ENCODE data around the gene ARMC12.
"Not testable (repeated sequence)": the region's sequence is repeated elsewhere in the genome, so short reads cannot be mapped to it uniquely, and the experiment has no call there.

Gene ARMC12

GRCh38 chr6:35718911-35719381 is 17.9 kb upstream of the ARMC12 start:
- DNase-seq: no peak

- no peak for DNase-seq
Measured at GRCh38 chr6:35719404-35719829, 17.4 kb upstream of the ARMC12 start.

- DNase-seq: no peak
Measured at GRCh38 chr6:35719830-35720733, 16.8 kb upstream of the ARMC12 start.

GRCh38 chr6:35722121-35722761 is 14.6 kb upstream of the ARMC12 start:
- DNase-seq: no peak

GRCh38 chr6:35723587-35723986 is 13.2 kb upstream of the ARMC12 start:
- no peak for DNase-seq

- DNase-seq: no peak
Measured at GRCh38 chr6:35724059-35724458, 12.8 kb upstream of the ARMC12 start.

- DNase-seq: no peak
Measured at GRCh38 chr6:35724471-35724870, 12.4 kb upstream of the ARMC12 start.

GRCh38 chr6:35725081-35725708 is 11.6 kb upstream of the ARMC12 start:
- no peak for DNase-seq

GRCh38 chr6:35725721-35726438 is 11.0 kb upstream of the ARMC12 start:
- DNase-seq: no peak

- peak; percentile 67 for DNase-seq
Measured at GRCh38 chr6:35727231-35727934, 9.4 kb upstream of the ARMC12 start.

GRCh38 chr6:35727935-35728682 is 8.7 kb upstream of the ARMC12 start:
- peak; percentile 74 for DNase-seq

- DNase-seq: no peak
Measured at GRCh38 chr6:35728683-35729678, 7.9 kb upstream of the ARMC12 start.

- DNase-seq: no peak
Measured at GRCh38 chr6:35729722-35730121, 7.1 kb upstream of the ARMC12 start.

- DNase-seq: no peak
Measured at GRCh38 chr6:35730745-35731413, 6.0 kb upstream of the ARMC12 start.

GRCh38 chr6:35731414-35731735 is 5.5 kb upstream of the ARMC12 start:
- peak; percentile 93 for DNase-seq

GRCh38 chr6:35731736-35732532 is 4.9 kb upstream of the ARMC12 start:
- peak; percentile 84 for DNase-seq

GRCh38 chr6:35733633-35734032 is 3.2 kb upstream of the ARMC12 start:
- DNase-seq: no peak

- not testable (repeated sequence) for DNase-seq
Measured at GRCh38 chr6:35734319-35734718, 2.5 kb upstream of the ARMC12 start.

- no peak for DNase-seq
Measured at GRCh38 chr6:35735452-35735851, 1.4 kb upstream of the ARMC12 start.

Data from NCI-H1436 (cell line).